CD4-positive, alpha-beta memory T cell (primary cell): ENCODE results near the gene CHTF18. TPM values are rescaled to one million over a fixed set of nuclear protein-coding genes. Genes with fewer than 3 reads are reported as not detected.

ENCODE experiments used
- CTCF ChIA-PET: fragments of 350-600 bp; sonication (Branson Sonifier 250); formaldehyde crosslinking; loops from one replicate; lab custom pipeline; 2021; ENCODE audit warnings: inconsistent platforms; ENCODE audit not compliant: partially characterized antibody; lab: Charles Lee
- POLR2A ChIA-PET: fragments of 350-600 bp; sonication (Branson Sonifier 250); formaldehyde crosslinking; loops from one replicate; lab custom pipeline; 2021; ENCODE audit not compliant: partially characterized antibody; lab: Charles Lee
- DNase-seq, 5 donors: peaks; one replicate each; pipeline versions ENCODE4 v3.0.0 to v3.0.0-alpha.2; 2020 to 2022; ENCODE audit warnings: mixed read lengths in 1 of 5
- H3K27ac ChIP-seq: one replicate; pipeline ENCODE4 v1.7.0; 2013; ENCODE audit warnings: low read depth, low read length
- H3K27me3 ChIP-seq: 2 replicates; pipeline ENCODE4 v1.7.0; 2013; ENCODE audit warnings: mild to moderate bottlenecking, low read length, moderate library complexity; ENCODE audit not compliant: insufficient read depth
- H3K36me3 ChIP-seq: 2 replicates; pipeline ENCODE4 v1.7.0; 2013; ENCODE audit warnings: mild to moderate bottlenecking, low read length, moderate library complexity; ENCODE audit not compliant: insufficient read depth
- H3K4me1 ChIP-seq: 2 replicates; pipeline ENCODE4 v1.7.0; 2013; ENCODE audit warnings: mild to moderate bottlenecking, low read length, moderate library complexity; ENCODE audit not compliant: insufficient read depth
- H3K4me3 ChIP-seq, 2 donors: one replicate each; pipeline ENCODE4 v1.7.0; 2013; ENCODE audit warnings: low read length in 2 of 2, mild to moderate bottlenecking in 1 of 2
- H3K9me3 ChIP-seq, 2 donors: one replicate each; pipeline ENCODE4 v1.7.0; 2013; ENCODE audit warnings: low read length in 2 of 2, control low read depth in 1 of 2; ENCODE audit not compliant: control insufficient read depth in 1 of 2
- H3K27ac Mint-ChIP-seq, 7 donors: one replicate each; pipeline ENCODE4 v1.8.0; 2020 to 2021; ENCODE audit warnings: mixed read lengths in 7 of 7, mild to moderate bottlenecking in 6 of 7, inconsistent platforms in 3 of 7, moderate library complexity in 3 of 7
- H3K27me3 Mint-ChIP-seq, 2 donors: one replicate each; pipeline ENCODE4 v1.8.0; 2020 to 2021; ENCODE audit warnings: mixed read lengths in 2 of 2
- H3K36me3 Mint-ChIP-seq, 2 donors: one replicate each; pipeline ENCODE4 v1.8.0; 2020 to 2021; ENCODE audit warnings: mixed read lengths in 2 of 2, inconsistent platforms in 1 of 2, mild to moderate bottlenecking in 1 of 2
- H3K4me1 Mint-ChIP-seq, 4 donors: one replicate each; pipeline ENCODE4 v1.8.0; 2020 to 2021; ENCODE audit warnings: mixed read lengths in 4 of 4, mild to moderate bottlenecking in 1 of 4
- H3K4me3 Mint-ChIP-seq, 8 donors: one replicate each; pipeline ENCODE4 v1.8.0; 2020 to 2021; ENCODE audit warnings: mixed read lengths in 8 of 8, mild to moderate bottlenecking in 7 of 8, moderate library complexity in 6 of 8, inconsistent platforms in 3 of 8
- H3K9me3 Mint-ChIP-seq, 8 donors: one replicate each; pipeline ENCODE4 v1.8.0; 2020 to 2021; ENCODE audit warnings: mixed read lengths in 8 of 8, mild to moderate bottlenecking in 5 of 8, inconsistent platforms in 3 of 8, moderate library complexity in 1 of 8
- intact Hi-C: fragments of 100-400 bp; cut with micrococcal nuclease; formaldehyde crosslinking; loops from one replicate; pipeline ENCODE4 v1.15.1; 2023
- polyA plus RNA-seq, 2 donors: library from polyadenylated mRNA; unstranded; fragments of 300-500 nt; fragmentation: Illumina TruSeq; gene quantifications; one replicate each; pipeline ENCODE4 v1.2.3, GENCODE V29; 2021
- total RNA-seq, 2 experiments: library from RNA; stranded (reverse); gene quantifications; one replicate each; pipeline ENCODE4 v1.2.3, GENCODE V29; 2021

Gene CHTF18
- total and polyA plus RNA-seq, 4 experiments from 2014 or later, result 3.0 to 46.9 (median 24.0) TPM

DNA sequence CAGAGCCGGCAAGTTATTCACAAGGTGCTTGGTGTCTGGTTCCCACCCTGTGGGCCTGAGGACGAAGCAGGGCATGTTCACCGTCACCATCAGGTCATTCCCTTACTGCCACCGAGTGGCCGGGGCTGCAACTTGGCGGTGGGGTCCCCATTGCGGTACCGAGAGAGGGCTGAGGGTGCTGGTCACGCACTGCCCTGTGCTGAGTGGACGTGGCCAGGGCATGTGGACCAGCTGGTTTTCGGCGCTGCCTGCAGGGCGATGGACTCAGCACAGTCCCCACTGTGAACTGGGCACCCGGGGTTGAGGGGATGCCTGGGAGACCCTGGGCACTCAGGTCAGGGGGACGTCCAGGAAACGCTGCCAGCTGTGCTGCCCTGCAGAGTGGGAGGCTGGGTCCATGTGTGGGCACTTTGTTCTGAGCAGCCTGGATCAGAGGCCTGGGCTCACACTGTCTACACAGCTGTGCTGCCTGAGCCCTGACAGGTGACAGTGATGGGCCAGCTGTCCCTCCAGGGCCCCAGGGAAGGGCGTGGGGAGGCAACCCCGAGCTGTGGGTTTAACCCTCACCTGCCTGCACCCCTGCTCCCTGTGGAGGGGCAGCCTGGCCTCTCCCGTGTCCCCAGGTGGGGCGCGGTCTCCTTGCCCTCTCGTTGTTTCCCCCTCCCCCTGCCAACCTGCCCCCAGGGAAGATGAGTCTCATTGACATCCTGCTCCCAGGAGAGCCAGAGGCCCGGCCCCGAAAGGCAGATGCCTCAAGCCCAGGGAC, 51.4 kb downstream of the CHTF18 start:
- no peak overlapping the region for H3K27ac Mint-ChIP-seq
- no peaks in the 10 kb centered on the region for H3K27me3 ChIP-seq
- CTCF ChIA-PET, result no interaction called here

DNA sequence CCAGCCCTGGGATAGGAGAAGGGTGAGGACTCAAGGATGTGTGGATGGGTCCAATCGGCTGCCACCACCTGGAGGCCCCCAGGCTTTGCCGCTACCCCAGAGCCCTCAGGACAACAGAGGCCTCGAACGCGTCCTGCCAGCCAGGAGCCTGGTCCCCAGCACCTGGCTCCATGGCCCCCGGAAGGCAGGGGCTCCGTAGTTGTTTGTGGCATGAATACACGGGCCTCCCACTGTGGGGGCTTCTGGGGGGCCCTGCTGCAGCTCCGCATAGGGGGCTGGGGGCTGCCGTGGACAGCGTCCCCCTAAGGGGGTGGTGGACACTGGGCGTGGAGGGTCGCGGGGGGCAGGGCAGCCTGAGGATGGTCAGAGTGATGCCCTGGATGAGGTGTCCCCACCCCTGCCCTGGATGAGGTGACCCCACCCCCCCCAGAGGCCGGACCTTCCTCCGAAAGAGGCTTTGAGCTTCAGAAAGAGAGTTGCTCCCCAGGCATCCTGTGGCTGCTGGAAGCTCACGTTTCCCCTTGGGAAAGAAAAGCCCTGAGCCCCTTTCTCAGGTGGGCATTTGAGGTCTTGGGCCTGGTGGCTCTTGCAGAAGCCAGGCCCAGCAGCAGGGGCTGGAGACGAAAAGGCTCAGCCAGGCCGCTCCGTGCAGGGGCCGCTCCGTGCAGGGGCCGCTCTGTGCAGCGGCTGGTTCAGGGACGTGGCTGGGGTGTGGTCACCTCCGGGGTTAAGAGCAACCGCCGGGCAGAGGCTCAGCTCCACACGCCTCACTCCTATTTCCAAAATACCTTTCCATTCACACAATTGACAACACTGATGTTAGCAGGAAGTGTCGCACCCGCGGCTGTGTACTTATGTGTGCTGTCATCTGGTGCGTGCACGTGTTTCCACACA, 52.4 kb downstream of the CHTF18 start:
- Mint-ChIP-seq H3K27ac (no peak overlapping the region), H3K27me3 (no peaks in the 10 kb centered on the region), H3K9me3 (peaks cover 0 to 27% (median 15%) of the 10 kb centered on the region in 8 donors), H3K4me1 (no peaks in the 10 kb centered on the region), H3K4me3 (no peak overlapping the region), H3K36me3 (no peaks in the 10 kb centered on the region)
- intact Hi-C loops, result no loop called here
- Histone ChIP-seq H3K4me1 (no peaks in the 10 kb centered on the region), H3K9me3 (peaks cover 0 to 8% of the 10 kb centered on the region in 2 donors), H3K27me3 (no peaks in the 10 kb centered on the region), H3K4me3 (no peak overlapping the region), H3K27ac (no peak overlapping the region), H3K36me3 (no peaks in the 10 kb centered on the region)
- no peak for DNase-seq
- CTCF ChIA-PET, result no interaction called here
- POLR2A ChIA-PET, result no interaction called here

More for the DNA sequence above, 51.4 kb downstream of the CHTF18 start:
- Mint-ChIP-seq H3K4me3 (no peak overlapping the region), H3K36me3 (no peaks in the 10 kb centered on the region), H3K9me3 (peaks cover 0 to 30% (median 16%) of the 10 kb centered on the region in 8 donors), H3K27me3 (no peaks in the 10 kb centered on the region), H3K4me1 (no peaks in the 10 kb centered on the region)
- DNase-seq, result no peak
- Histone ChIP-seq H3K27ac (no peak overlapping the region), H3K36me3 (no peaks in the 10 kb centered on the region), H3K9me3 (peaks cover 0 to 8% of the 10 kb centered on the region in 2 donors), H3K4me1 (no peaks in the 10 kb centered on the region), H3K4me3 (no peak overlapping the region)
- POLR2A ChIA-PET, result no interaction called here
- intact Hi-C loops, result no loop called here

DNA sequence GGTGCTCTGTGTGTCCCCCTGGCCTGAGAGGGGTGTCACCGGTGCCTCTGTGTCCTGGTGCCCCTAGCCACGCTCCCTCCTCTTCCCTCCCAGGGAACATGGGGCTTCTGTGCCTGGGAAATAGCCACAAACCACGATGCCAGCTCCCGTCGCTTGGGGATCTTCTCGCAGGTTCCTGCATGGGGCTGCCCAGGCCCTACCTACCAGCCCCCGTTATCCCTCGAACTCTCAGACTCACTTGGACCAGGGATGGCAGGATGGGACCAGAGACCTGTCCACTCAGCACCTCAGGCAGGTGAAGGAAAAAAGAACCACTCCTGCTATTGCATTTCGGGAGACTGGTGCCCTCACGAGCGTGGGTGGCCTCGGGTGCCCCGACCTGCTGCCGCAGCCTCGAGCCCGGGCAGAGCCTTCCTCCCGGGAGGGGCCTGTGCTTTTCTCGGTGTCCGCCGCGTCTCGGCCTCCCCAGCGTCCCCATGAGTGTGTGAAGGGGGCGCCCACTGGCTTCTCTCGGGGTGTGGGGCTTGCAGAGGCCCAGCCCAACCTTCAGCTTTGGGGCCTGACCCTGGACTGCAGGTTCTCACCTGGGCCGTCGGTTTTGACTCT, 53.1 kb downstream of the CHTF18 start:
- ChIA-PET POLR2A (no interaction called here), CTCF (no interaction called here)
- Mint-ChIP-seq H3K27me3 (no peaks in the 10 kb centered on the region), H3K4me3 (no peak overlapping the region), H3K9me3 (peaks cover 0 to 19% (median 9%) of the 10 kb centered on the region in 8 donors), H3K36me3 (no peaks in the 10 kb centered on the region), H3K27ac (no peak overlapping the region), H3K4me1 (no peaks in the 10 kb centered on the region)
- Histone ChIP-seq H3K27me3 (no peaks in the 10 kb centered on the region), H3K4me1 (no peaks in the 10 kb centered on the region), H3K36me3 (no peaks in the 10 kb centered on the region), H3K4me3 (no peak overlapping the region), H3K9me3 (peaks cover 0 to 3% of the 10 kb centered on the region in 2 donors), H3K27ac (no peak overlapping the region)
- intact Hi-C loops, result no loop called here
- no peak for DNase-seq

DNA sequence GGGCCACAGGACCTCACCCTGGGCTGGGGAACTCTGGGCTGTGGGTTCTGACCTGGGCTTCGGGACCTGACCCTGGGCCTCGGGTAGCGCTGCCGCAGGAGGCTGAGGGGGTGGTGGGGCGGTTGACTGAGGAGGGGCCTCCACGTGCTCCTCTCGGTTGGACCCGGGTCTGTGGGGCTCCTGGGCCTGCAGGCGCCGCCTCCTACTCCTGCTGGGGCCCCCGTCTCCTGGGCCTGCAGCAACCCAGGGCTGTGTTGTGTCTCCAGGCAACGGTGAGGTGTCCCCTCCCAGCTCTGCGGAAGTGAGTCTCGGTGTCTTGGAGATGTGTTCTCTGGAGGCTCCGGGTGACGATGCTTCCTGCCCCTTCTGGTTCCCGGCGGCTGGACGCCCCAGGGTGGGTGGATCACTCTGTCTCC, 53.6 kb downstream of the CHTF18 start:
- Mint-ChIP-seq H3K27ac (no peak overlapping the region), H3K9me3 (peaks cover 0 to 14% (median 4%) of the 10 kb centered on the region in 8 donors), H3K27me3 (no peaks in the 10 kb centered on the region), H3K4me1 (no peaks in the 10 kb centered on the region), H3K36me3 (no peaks in the 10 kb centered on the region), H3K4me3 (no peak overlapping the region)
- Histone ChIP-seq H3K27me3 (no peaks in the 10 kb centered on the region), H3K4me1 (no peaks in the 10 kb centered on the region), H3K9me3 (no peaks in the 10 kb centered on the region), H3K4me3 (no peak overlapping the region), H3K27ac (no peak overlapping the region), H3K36me3 (no peaks in the 10 kb centered on the region)
- peak in 2 of 5 donors; percentile 7 to 10 for DNase-seq
- intact Hi-C loops, result no loop called here
- ChIA-PET POLR2A (no interaction called here), CTCF (no interaction called here)

DNA sequence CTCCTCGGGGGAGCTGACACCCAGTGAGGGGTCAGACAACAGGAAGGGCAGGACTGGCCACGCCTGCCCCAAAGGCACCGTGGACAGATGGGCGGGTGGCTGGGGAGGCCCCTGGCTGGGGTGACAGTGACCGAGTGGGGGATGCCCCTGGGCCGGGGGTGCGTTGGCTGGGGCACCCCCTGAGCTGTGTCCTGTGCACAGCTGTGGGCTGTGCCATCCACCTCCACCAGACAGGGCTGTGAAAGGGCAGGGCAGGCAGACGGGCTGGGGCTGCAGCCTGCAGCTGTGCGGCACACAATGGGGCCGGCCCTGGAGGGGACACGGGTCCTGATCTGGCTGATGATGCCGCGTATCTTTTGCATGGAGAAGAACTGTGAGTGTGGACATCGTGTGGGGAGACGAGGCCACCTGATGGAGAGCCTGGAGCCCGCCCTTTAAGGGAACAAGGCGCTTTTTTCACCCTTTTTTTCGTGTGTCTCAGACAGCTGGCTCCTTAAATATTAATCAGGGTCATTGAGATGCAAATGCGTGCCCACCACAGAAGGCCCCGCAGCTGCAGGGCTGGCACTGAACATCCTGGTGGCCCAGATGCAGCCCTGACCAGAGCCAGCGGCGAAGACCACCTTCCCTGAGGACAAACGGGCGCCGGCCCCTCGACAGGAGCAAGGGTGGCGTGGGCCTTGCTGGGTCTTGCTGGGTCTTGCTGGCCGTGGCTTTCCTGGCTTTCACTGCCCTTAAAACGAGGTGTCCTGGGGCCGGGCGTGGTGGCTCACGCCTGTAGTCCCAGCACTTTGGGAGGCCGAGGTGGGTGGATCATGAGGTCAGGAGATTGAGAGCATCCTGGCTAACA, 54.5 kb downstream of the CHTF18 start:
- no peaks in the 10 kb centered on the region for H3K4me1 Mint-ChIP-seq
- H3K9me3 ChIP-seq, result no peaks in the 10 kb centered on the region
- H3K4me3 Mint-ChIP-seq, result no peak overlapping the region
- no peaks in the 10 kb centered on the region for H3K36me3 ChIP-seq
- H3K27ac ChIP-seq, result no peak overlapping the region
- H3K27me3 Mint-ChIP-seq, result no peaks in the 10 kb centered on the region
- H3K9me3 Mint-ChIP-seq, result peaks cover 0 to 7% (median 2%) of the 10 kb centered on the region in 8 donors
- H3K27ac Mint-ChIP-seq, result no peak overlapping the region
- no peaks in the 10 kb centered on the region for H3K4me1 ChIP-seq
- CTCF ChIA-PET, result no interaction called here
- POLR2A ChIA-PET, result no interaction called here
- intact Hi-C loops, result no loop called here
- DNase-seq, result no peak
- no peak overlapping the region for H3K4me3 ChIP-seq
- no peaks in the 10 kb centered on the region for H3K36me3 Mint-ChIP-seq
- no peaks in the 10 kb centered on the region for H3K27me3 ChIP-seq

DNA sequence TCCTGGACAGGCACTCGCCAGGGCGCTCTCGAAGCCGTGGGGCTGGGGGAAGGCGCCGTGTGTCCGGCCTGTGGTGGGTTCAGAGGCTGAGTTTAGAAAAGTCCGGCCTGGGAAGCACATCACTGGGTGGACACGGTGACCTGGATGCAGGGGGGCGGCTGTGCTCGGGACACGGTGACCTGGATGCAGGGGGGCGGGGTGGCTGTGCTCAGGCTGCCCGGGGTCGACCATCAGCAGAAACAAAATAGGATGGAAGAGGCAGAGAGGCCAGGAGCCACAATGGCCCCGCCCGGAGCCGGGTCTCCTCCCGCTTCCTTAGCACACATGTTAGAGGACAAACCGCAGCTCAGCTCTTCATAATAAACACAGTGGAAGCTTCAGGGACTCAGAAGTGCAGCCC, 55.4 kb downstream of the CHTF18 start:
- no peaks in the 10 kb centered on the region for H3K27me3 Mint-ChIP-seq
- no peaks in the 10 kb centered on the region for H3K9me3 ChIP-seq
- no peaks in the 10 kb centered on the region for H3K4me1 ChIP-seq
- no peak overlapping the region for H3K27ac ChIP-seq
- intact Hi-C loops, result no loop called here
- no peaks in the 10 kb centered on the region for H3K27me3 ChIP-seq
- H3K4me1 Mint-ChIP-seq, result no peaks in the 10 kb centered on the region
- H3K4me3 Mint-ChIP-seq, result no peak overlapping the region
- ChIA-PET POLR2A (no interaction called here), CTCF (no interaction called here)
- no peaks in the 10 kb centered on the region for H3K36me3 ChIP-seq
- DNase-seq, result no peak
- no peak overlapping the region for H3K27ac Mint-ChIP-seq
- H3K36me3 Mint-ChIP-seq, result no peaks in the 10 kb centered on the region
- no peak overlapping the region for H3K4me3 ChIP-seq
- no peaks in the 10 kb centered on the region for H3K9me3 Mint-ChIP-seq
